WTC11 (cell line): ENCODE measurements around the gene VANGL1. TPM values are rescaled to one million over a fixed set of nuclear protein-coding genes. Genes with fewer than 3 reads are reported as not detected.

Experiments
- ATAC-seq: fragments of 200-7000 bp; cut with Tn5 transposase; 2 replicates; pipeline ENCODE4 v1.10.0; 2021; ENCODE audit warnings: mild to moderate bottlenecking, moderate library complexity
- CTCF ChIA-PET: fragments of 300-600 bp; sonication (Branson Sonifier 250); formaldehyde crosslinking; loops from one replicate; lab custom pipeline; 2021; ENCODE audit warnings: antibody characterized with exemption; lab: Charles Lee
- POLR2A ChIA-PET: fragments of 350-600 bp; sonication (Branson Sonifier 250); formaldehyde crosslinking; loops from one replicate; lab custom pipeline; 2021; ENCODE audit warnings: antibody characterized with exemption; lab: Charles Lee
- DNase-seq: peaks from one replicate; pipeline ENCODE4 v3.0.0; 2021; ENCODE audit warnings: low spot score
- H3K27ac Mint-ChIP-seq: 2 replicates; pipeline ENCODE4 v1.8.0; 2021; ENCODE audit warnings: mixed read lengths
- H3K27me3 Mint-ChIP-seq: 2 replicates; pipeline ENCODE4 v1.8.0; 2021; ENCODE audit warnings: low read depth, mild to moderate bottlenecking, moderate library complexity, mixed read lengths
- H3K36me3 Mint-ChIP-seq: 2 replicates; pipeline ENCODE4 v1.8.0; 2021; ENCODE audit warnings: mixed read lengths
- H3K4me1 Mint-ChIP-seq: 2 replicates; pipeline ENCODE4 v1.8.0; 2022; ENCODE audit warnings: mixed read lengths
- H3K4me3 Mint-ChIP-seq: 2 replicates; pipeline ENCODE4 v1.8.0; 2021; ENCODE audit warnings: mild to moderate bottlenecking, moderate library complexity, mixed read lengths
- H3K9me3 Mint-ChIP-seq: 2 replicates; pipeline ENCODE4 v1.8.0; 2021; ENCODE audit warnings: mixed read lengths
- ARID4B ChIP-seq: sonication (generic); formaldehyde crosslinking; IDR thresholded peaks from 2 replicates; pipeline ENCODE4 v1.8.0; 2023; ENCODE audit warnings: missing genetic modification reagents, mild to moderate bottlenecking, borderline replicate concordance
- FOXP4 ChIP-seq: sonication (generic); formaldehyde crosslinking; IDR thresholded peaks from 2 replicates; pipeline ENCODE4 v1.8.0; 2022; ENCODE audit warnings: mild to moderate bottlenecking, missing genetic modification reagents
- HMGA2 ChIP-seq: fragments of 250-450 bp; sonication (Bioruptor Pico); IDR thresholded peaks from 2 replicates; pipeline ENCODE4 v1.4.0; 2021; ENCODE audit warnings: mild to moderate bottlenecking, moderate library complexity
- IRF2 ChIP-seq: sonication (generic); formaldehyde crosslinking; IDR thresholded peaks from 2 replicates; pipeline ENCODE4 v1.8.0; 2022; ENCODE audit warnings: low read depth, missing genetic modification reagents, borderline replicate concordance
- MYBL2 ChIP-seq: sonication (generic); formaldehyde crosslinking; IDR thresholded peaks from 2 replicates; pipeline ENCODE4 v1.8.1; 2023; ENCODE audit warnings: mild to moderate bottlenecking, moderate library complexity, missing genetic modification reagents
- ZNF219 ChIP-seq: sonication (generic); formaldehyde crosslinking; IDR thresholded peaks from 2 replicates; pipeline ENCODE4 v1.8.0; 2023; ENCODE audit warnings: missing genetic modification reagents, mild to moderate bottlenecking, borderline replicate concordance
- ZSCAN18 ChIP-seq: fragments of 250-450 bp; sonication (Bioruptor Pico); IDR thresholded peaks from 2 replicates; pipeline ENCODE4 v2.1.2; 2022; ENCODE audit warnings: mild to moderate bottlenecking, moderate library complexity
- total RNA-seq: library from RNA; stranded (reverse); gene quantifications from 3 replicates; pipeline ENCODE4 v1.2.3, GENCODE V29; 2021
- TF ChIP-seq, protein P1 (sequence below): sonication (generic); formaldehyde crosslinking; IDR thresholded peaks from 2 replicates; pipeline ENCODE4 v1.8.0; 2022; ENCODE audit warnings: mild to moderate bottlenecking, missing genetic modification reagents
- TF ChIP-seq, protein P2 (sequence below): sonication (generic); formaldehyde crosslinking; IDR thresholded peaks from 2 replicates; pipeline ENCODE4 v1.8.0; 2022; ENCODE audit warnings: mild to moderate bottlenecking, missing genetic modification reagents
- TF ChIP-seq, protein P3 (sequence below): fragments of 250-450 bp; sonication (Bioruptor Pico); IDR thresholded peaks from 2 replicates; pipeline ENCODE4 v1.8.0; 2021; ENCODE audit warnings: mild to moderate bottlenecking
- TF ChIP-seq, protein P4 (sequence below): fragments of 250-450 bp; sonication (Bioruptor Pico); conservative IDR thresholded peaks from 2 replicates; pipeline ENCODE4 v1.9.0; 2021; ENCODE audit warnings: mild to moderate bottlenecking
- TF ChIP-seq, protein P5 (sequence below): sonication (generic); formaldehyde crosslinking; IDR thresholded peaks from 2 replicates; pipeline ENCODE4 v1.8.1; 2023; ENCODE audit warnings: mild to moderate bottlenecking, missing genetic modification reagents, moderate library complexity
- TF ChIP-seq, protein P6 (sequence below): sonication (generic); formaldehyde crosslinking; IDR thresholded peaks from 2 replicates; pipeline ENCODE4 v1.8.1; 2023; ENCODE audit warnings: mild to moderate bottlenecking, missing genetic modification reagents

Gene VANGL1
- total RNA-seq, 1 experiment from 2014 or later = 15.8 TPM

DNA sequence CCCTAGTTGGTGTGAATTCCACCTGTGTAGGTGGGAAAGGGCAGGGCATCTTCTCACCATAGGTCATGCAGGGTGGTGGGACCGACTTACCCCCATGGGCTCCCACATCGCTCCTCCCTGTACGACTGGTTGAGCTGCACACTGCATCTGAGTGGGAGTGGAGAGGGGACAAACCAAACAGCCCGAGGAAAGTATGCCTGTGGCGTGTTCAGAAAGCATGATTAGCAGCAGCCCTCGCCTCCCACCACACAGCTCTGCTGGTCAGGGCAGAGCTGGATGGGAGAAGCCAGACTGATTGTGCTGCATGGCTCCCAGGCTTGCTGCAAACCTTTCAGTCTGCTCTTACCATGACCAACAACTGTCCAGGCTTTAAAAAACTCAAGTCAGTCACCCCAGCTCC, 24.4 kb downstream of the VANGL1 start:
- peaks cover 49% of the 10 kb centered on the region for H3K36me3 Mint-ChIP-seq

DNA sequence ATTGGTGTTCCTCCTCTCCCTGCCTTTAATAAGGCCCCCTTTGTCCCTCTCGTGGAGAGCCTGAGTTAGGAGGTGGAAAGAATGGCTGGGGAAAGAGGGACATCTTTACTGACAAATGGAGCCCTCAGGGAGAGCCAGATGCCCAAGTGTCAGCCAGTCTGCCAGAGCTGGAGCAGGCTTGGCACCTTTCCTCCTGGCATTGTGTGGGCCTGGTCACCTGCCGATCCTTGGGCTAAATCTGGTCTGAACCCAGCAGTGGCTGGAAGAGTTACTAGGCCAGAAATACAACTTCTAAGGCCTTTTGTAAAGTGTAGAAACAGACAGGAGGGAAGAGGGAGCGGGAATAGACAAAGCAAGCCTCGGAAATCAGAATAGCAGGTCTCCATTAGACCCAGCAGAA, 24.9 kb downstream of the VANGL1 start:
- no peak overlapping the region for H3K27ac Mint-ChIP-seq
- DNase-seq (no peak), ATAC-seq (no peak)
- H3K27me3 Mint-ChIP-seq = no peaks in the 10 kb centered on the region
- peaks cover 49% of the 10 kb centered on the region for H3K36me3 Mint-ChIP-seq
- no peak overlapping the region for H3K4me3 Mint-ChIP-seq
- ChIA-PET POLR2A (no interaction called here), CTCF (no interaction called here)
- H3K4me1 Mint-ChIP-seq = 0 out of 2 replicates have a peak, but pooled peaks cover 4% of the 10 kb centered on the region
- peaks cover 6% of the 10 kb centered on the region; the same call in 1 of the 2 replicates for H3K9me3 Mint-ChIP-seq
- no peak for TF ChIP-seq ARID4B
- TF ChIP-seq IRF2 (CRISPR knock-in tag) = no peak
- TF ChIP-seq ZSCAN18 = no peak
- TF ChIP-seq, protein P1, sequence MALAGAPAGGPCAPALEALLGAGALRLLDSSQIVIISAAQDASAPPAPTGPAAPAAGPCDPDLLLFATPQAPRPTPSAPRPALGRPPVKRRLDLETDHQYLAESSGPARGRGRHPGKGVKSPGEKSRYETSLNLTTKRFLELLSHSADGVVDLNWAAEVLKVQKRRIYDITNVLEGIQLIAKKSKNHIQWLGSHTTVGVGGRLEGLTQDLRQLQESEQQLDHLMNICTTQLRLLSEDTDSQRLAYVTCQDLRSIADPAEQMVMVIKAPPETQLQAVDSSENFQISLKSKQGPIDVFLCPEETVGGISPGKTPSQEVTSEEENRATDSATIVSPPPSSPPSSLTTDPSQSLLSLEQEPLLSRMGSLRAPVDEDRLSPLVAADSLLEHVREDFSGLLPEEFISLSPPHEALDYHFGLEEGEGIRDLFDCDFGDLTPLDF (CRISPR knock-in tag) = no peak
- TF ChIP-seq ZNF219 (CRISPR knock-in tag) = no peak
- TF ChIP-seq, protein P2, sequence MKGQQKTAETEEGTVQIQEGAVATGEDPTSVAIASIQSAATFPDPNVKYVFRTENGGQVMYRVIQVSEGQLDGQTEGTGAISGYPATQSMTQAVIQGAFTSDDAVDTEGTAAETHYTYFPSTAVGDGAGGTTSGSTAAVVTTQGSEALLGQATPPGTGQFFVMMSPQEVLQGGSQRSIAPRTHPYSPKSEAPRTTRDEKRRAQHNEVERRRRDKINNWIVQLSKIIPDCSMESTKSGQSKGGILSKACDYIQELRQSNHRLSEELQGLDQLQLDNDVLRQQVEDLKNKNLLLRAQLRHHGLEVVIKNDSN (CRISPR knock-in tag) = no peak

More for the DNA sequence above, 24.4 kb downstream of the VANGL1 start:
- TF ChIP-seq, protein P3, sequence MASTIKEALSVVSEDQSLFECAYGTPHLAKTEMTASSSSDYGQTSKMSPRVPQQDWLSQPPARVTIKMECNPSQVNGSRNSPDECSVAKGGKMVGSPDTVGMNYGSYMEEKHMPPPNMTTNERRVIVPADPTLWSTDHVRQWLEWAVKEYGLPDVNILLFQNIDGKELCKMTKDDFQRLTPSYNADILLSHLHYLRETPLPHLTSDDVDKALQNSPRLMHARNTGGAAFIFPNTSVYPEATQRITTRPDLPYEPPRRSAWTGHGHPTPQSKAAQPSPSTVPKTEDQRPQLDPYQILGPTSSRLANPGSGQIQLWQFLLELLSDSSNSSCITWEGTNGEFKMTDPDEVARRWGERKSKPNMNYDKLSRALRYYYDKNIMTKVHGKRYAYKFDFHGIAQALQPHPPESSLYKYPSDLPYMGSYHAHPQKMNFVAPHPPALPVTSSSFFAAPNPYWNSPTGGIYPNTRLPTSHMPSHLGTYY (CRISPR knock-in tag) = no peak
- no peak for TF ChIP-seq HMGA2 (CRISPR knock-in tag)
- TF ChIP-seq, protein P4, sequence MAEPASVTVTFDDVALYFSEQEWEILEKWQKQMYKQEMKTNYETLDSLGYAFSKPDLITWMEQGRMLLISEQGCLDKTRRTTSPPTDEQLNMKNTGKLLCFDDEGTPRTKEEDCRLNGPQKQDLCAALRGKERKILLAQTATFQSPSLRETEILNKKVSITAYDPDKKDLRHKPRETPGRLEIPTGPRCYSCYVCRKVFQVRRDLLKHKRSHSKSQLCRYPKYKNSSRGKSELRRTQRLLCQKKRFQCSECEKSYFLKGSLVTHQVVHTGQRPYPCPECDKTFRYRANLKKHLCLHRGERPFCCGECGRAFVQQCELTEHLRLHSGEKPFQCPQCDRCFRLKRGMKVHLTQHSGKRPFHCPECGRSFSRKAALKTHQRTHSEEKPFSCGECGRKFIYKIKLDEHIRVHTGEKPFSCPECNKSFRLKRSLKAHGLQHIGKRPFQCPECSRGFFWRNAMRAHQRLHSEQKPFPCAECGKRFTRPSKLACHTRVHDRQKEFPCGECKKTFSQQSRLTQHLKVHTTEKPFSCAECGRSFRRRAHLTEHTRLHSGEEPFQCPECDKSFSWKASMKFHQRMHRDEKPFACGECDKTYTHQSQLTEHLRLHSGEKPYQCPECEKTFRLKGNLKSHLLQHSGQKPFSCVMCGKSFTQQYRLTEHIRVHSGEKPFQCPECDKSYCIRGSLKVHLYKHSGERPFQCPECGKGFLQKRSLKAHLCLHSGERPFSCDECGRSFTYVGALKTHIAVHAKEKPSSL (CRISPR knock-in tag) = no peak
- TF ChIP-seq FOXP4 = no peak
- TF ChIP-seq, protein P5, sequence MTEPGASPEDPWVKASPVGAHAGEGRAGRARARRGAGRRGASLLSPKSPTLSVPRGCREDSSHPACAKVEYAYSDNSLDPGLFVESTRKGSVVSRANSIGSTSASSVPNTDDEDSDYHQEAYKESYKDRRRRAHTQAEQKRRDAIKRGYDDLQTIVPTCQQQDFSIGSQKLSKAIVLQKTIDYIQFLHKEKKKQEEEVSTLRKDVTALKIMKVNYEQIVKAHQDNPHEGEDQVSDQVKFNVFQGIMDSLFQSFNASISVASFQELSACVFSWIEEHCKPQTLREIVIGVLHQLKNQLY (CRISPR knock-in tag) = no peak
- no peak for TF ChIP-seq MYBL2 (CRISPR knock-in tag)
- TF ChIP-seq, protein P6, sequence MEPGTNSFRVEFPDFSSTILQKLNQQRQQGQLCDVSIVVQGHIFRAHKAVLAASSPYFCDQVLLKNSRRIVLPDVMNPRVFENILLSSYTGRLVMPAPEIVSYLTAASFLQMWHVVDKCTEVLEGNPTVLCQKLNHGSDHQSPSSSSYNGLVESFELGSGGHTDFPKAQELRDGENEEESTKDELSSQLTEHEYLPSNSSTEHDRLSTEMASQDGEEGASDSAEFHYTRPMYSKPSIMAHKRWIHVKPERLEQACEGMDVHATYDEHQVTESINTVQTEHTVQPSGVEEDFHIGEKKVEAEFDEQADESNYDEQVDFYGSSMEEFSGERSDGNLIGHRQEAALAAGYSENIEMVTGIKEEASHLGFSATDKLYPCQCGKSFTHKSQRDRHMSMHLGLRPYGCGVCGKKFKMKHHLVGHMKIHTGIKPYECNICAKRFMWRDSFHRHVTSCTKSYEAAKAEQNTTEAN = no peak
- TF ChIP-seq, all 79 proteins: peak for 0
- ATAC-seq (no peak), DNase-seq (no peak)
- Mint-ChIP-seq H3K4me3 (no peak overlapping the region), H3K27ac (no peak overlapping the region), H3K27me3 (no peaks in the 10 kb centered on the region), H3K4me1 (0 out of 2 replicates have a peak, but pooled peaks cover 4% of the 10 kb centered on the region), H3K9me3 (peaks cover 6% of the 10 kb centered on the region; the same call in 1 of the 2 replicates)
- CTCF ChIA-PET = no interaction called here
- POLR2A ChIA-PET = no interaction called here
